Measurements from ENCODE around the gene NAALADL2.

GRCh38 chr3:175511219-175511785 is 652.2 kb downstream of the NAALADL2 start:
- no peak for TF ChIP-seq POLR2A (IDR thresholded peaks at IDR 0.05)
- TF ChIP-seq, protein P1, sequence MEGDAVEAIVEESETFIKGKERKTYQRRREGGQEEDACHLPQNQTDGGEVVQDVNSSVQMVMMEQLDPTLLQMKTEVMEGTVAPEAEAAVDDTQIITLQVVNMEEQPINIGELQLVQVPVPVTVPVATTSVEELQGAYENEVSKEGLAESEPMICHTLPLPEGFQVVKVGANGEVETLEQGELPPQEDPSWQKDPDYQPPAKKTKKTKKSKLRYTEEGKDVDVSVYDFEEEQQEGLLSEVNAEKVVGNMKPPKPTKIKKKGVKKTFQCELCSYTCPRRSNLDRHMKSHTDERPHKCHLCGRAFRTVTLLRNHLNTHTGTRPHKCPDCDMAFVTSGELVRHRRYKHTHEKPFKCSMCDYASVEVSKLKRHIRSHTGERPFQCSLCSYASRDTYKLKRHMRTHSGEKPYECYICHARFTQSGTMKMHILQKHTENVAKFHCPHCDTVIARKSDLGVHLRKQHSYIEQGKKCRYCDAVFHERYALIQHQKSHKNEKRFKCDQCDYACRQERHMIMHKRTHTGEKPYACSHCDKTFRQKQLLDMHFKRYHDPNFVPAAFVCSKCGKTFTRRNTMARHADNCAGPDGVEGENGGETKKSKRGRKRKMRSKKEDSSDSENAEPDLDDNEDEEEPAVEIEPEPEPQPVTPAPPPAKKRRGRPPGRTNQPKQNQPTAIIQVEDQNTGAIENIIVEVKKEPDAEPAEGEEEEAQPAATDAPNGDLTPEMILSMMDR (IDR thresholded peaks at IDR 0.05), result no peak

All from body of pancreas (tissue), 4 donors.